A549 (cell line): Measurements from ENCODE around the gene CDC27. TPM values are rescaled to one million over a fixed set of nuclear protein-coding genes. Genes with fewer than 3 reads are reported as not detected.
"Not testable (repeated sequence)": the region's sequence is repeated elsewhere in the genome, so short reads cannot be mapped to it uniquely, and the experiment has no call there.

Source experiments
- ATAC-seq, 2 experiments: fragments of 200-7000 bp in 1 of 2; fragments of >200 bp in 1 of 2; cut with Nextera tagmentation in 1 of 2; cut with Tn5 transposase in 1 of 2; 3 replicates each; pipeline versions ENCODE4 v1.8.0 to v1.9.1; 2018 to 2020; ENCODE audit warnings: mild to moderate bottlenecking in 1 of 2, moderate library complexity in 1 of 2
- CTCF ChIA-PET: fragments of 300-600 bp; sonication (Branson Sonifier 250); formaldehyde crosslinking; extraction: SDS; loops from one replicate; lab custom pipeline; 2021; ENCODE audit warnings: antibody characterized with exemption, inconsistent platforms; lab: Yijun Ruan, JAX
- POLR2A ChIA-PET: fragments of 350-600 bp; formaldehyde crosslinking; extraction: SDS; loops from one replicate; lab custom pipeline; 2021; ENCODE audit warnings: antibody characterized with exemption, inconsistent platforms; lab: Yijun Ruan, JAX
- DNase-seq, 2 experiments: peaks; one replicate each; pipeline versions ENCODE4 v3.0.0 to v3.0.0-alpha.2; 2011 to 2016; ENCODE audit warnings: low read depth in 1 of 2, low spot score in 1 of 2
- FAIRE-seq: peaks from 2 replicates; lab custom pipeline; 2011; peaks lifted over from hg19 to GRCh38; lab: Jason Lieb, UNC
- H3K27ac ChIP-seq, 2 experiments: fragments of >200 bp; sonication (Bioruptor Twin); formaldehyde crosslinking; 3 replicates each; pipeline ENCODE4 v1.5.1; 2016 to 2017
- H3K4me1 ChIP-seq: fragments of >200 bp; sonication (Bioruptor Twin); formaldehyde crosslinking; 3 replicates; pipeline ENCODE4 v1.6.1; 2016
- H3K4me2 ChIP-seq: fragments of >200 bp; sonication (Bioruptor Twin); formaldehyde crosslinking; 3 replicates; pipeline ENCODE4 v1.6.1; 2016
- H3K4me3 ChIP-seq: fragments of >200 bp; sonication (Bioruptor Twin); formaldehyde crosslinking; 3 replicates; pipeline ENCODE4 v1.5.1; 2016
- H3K9me3 ChIP-seq: fragments of >200 bp; sonication (Bioruptor Twin); formaldehyde crosslinking; 3 replicates; pipeline ENCODE4 v1.6.1; 2016
- BHLHE40 ChIP-seq: IDR thresholded peaks from 2 replicates; pipeline ENCODE4 v1.6.1; 2012; ENCODE audit warnings: low read depth, low read length, inconsistent platforms
- CBX2 ChIP-seq: fragments of 200-600 bp; sonication (generic); IDR thresholded peaks from 2 replicates; pipeline ENCODE4 v1.6.1; 2016; ENCODE audit warnings: low read depth, mild to moderate bottlenecking, borderline replicate concordance
- CEBPB ChIP-seq, 2 experiments: fragments of >200 bp in 1 of 2; sonication (Bioruptor Twin) in 1 of 2; formaldehyde crosslinking in 1 of 2; IDR thresholded peaks; 2 replicates each; pipeline ENCODE4 v1.6.1; 2012 to 2016
- CHD2 ChIP-seq: fragments of 150-350 bp; IDR thresholded peaks from 2 replicates; pipeline ENCODE4 v1.6.1; 2014; ENCODE audit warnings: low read length; ENCODE audit not compliant: partially characterized antibody
- E2F6 ChIP-seq: IDR thresholded peaks from 2 replicates; pipeline ENCODE4 v1.6.1; 2012; ENCODE audit warnings: low read depth, borderline replicate concordance
- EP300 ChIP-seq, 2 experiments: fragments of >200 bp; sonication (Bioruptor Twin); formaldehyde crosslinking; IDR thresholded peaks; 2 replicates in 1 of 2; 3 replicates in 1 of 2; pipeline ENCODE4 v1.6.1; 2016 to 2017
- FOSB ChIP-seq: fragments of 250-450 bp; sonication (Bioruptor Pico); IDR thresholded peaks from 2 replicates; pipeline ENCODE4 v1.5.0; 2020; ENCODE audit warnings: mild to moderate bottlenecking, moderate library complexity
- GATA3 ChIP-seq: IDR thresholded peaks from 2 replicates; pipeline ENCODE4 v1.6.1; 2012; ENCODE audit warnings: borderline replicate concordance
- HDAC2 ChIP-seq: fragments of 200-600 bp; sonication (generic); IDR thresholded peaks from 2 replicates; pipeline ENCODE4 v1.6.1; 2016
- HOXA7 ChIP-seq: fragments of 250-450 bp; sonication (Bioruptor Pico); IDR thresholded peaks from 2 replicates; pipeline ENCODE4 v1.5.0; 2020; ENCODE audit warnings: mild to moderate bottlenecking, moderate library complexity
- HOXB13 ChIP-seq: fragments of 250-450 bp; sonication (Bioruptor Pico); IDR thresholded peaks from 2 replicates; pipeline ENCODE4 v1.5.0; 2020; ENCODE audit warnings: low read depth, mild to moderate bottlenecking, moderate library complexity
- HOXB5 ChIP-seq: fragments of 250-450 bp; sonication (Bioruptor Pico); IDR thresholded peaks from 2 replicates; pipeline ENCODE4 v1.5.0; 2020; ENCODE audit warnings: mild to moderate bottlenecking, moderate library complexity
- JUN ChIP-seq, 2 experiments: fragments of >200 bp; sonication (Bioruptor Twin); formaldehyde crosslinking; IDR thresholded peaks; 2 replicates in 1 of 2; 3 replicates in 1 of 2; pipeline ENCODE4 v1.6.1; 2016 to 2017
- KDM5A ChIP-seq: fragments of 200-600 bp; sonication (generic); IDR thresholded peaks from 2 replicates; pipeline ENCODE4 v1.6.1; 2016; ENCODE audit warnings: antibody characterized with exemption, mild to moderate bottlenecking
- MAZ ChIP-seq: fragments of 150-350 bp; IDR thresholded peaks from 2 replicates; pipeline ENCODE4 v1.6.1; 2014; ENCODE audit warnings: antibody characterized with exemption, low read depth, low read length, borderline replicate concordance
- MYC ChIP-seq: IDR thresholded peaks from 2 replicates; pipeline ENCODE4 v1.6.1; 2012; ENCODE audit warnings: mild to moderate bottlenecking, inconsistent platforms, low read length, improper control_type of control experiment, borderline replicate concordance
- NFE2L2 ChIP-seq: fragments of 150-350 bp; conservative IDR thresholded peaks from 2 replicates; pipeline ENCODE4 v1.6.1; 2014; ENCODE audit warnings: low read length
- POLR2AphosphoS2 ChIP-seq: conservative IDR thresholded peaks from 2 replicates; pipeline ENCODE4 v1.6.1; 2012; ENCODE audit warnings: low read length, improper control_type of control experiment, inconsistent platforms
- RARB ChIP-seq: fragments of 250-450 bp; sonication (Bioruptor Pico); IDR thresholded peaks from 2 replicates; pipeline ENCODE4 v1.8.0; 2021; ENCODE audit warnings: mild to moderate bottlenecking, moderate library complexity
- RCOR1 ChIP-seq: fragments of 150-350 bp; IDR thresholded peaks from 2 replicates; pipeline ENCODE4 v1.6.1; 2014; ENCODE audit warnings: antibody characterized with exemption, low read length, low read depth
- RFX5 ChIP-seq: fragments of 450-650 bp; IDR thresholded peaks from 2 replicates; pipeline ENCODE4 v1.7.1; 2014; ENCODE audit warnings: antibody characterized with exemption, mild to moderate bottlenecking, moderate library complexity
- ZNF302 ChIP-seq: fragments of 250-450 bp; sonication (Bioruptor Pico); IDR thresholded peaks from 2 replicates; pipeline ENCODE4 v1.9.0; 2021; ENCODE audit warnings: inconsistent platforms, mild to moderate bottlenecking, moderate library complexity
- ZSCAN20 ChIP-seq: fragments of 250-450 bp; sonication (Bioruptor Pico); IDR thresholded peaks from 2 replicates; pipeline ENCODE4 v1.8.0; 2022; ENCODE audit warnings: mild to moderate bottlenecking, moderate library complexity
- WGBS: methylation state at CpG from one replicate; pipeline ENCODE4 v1.1.6; 2017; ENCODE audit errors: missing lambda C conversion rate; 5-methylcytosine and 5-hydroxymethylcytosine counted together
- polyA plus RNA-seq, 4 experiments: library from polyadenylated mRNA; depleted of rRNA in 3 of 4; stranded (reverse); fragments of >200 nt; fragmentation: RNase III in 1 of 4; extraction: RNeasy Plus Mini Kit Qiagen cat#74134 plus additional on column Dnase treatment in 1 of 4; gene quantifications; 2 replicates in 3 of 4; 3 replicates in 1 of 4; pipeline ENCODE4 v1.2.3, GENCODE V29; 2011 to 2017
- TF ChIP-seq, protein P1 (sequence below): fragments of 250-450 bp; sonication (Bioruptor Pico); IDR thresholded peaks from 2 replicates; pipeline ENCODE4 v1.5.0; 2020; ENCODE audit warnings: low read depth, mild to moderate bottlenecking, moderate library complexity
- TF ChIP-seq, protein P2 (sequence below): fragments of >200 bp; sonication (Bioruptor Twin); formaldehyde crosslinking; IDR thresholded peaks from 3 replicates; pipeline ENCODE4 v1.5.1; 2016

The CDC27 gene
- polyA plus RNA-seq, 2 of the 4 experiments (the other 2 are of a cell fraction): 88.0 to 150 TPM

- H3K27ac ChIP-seq: no peak overlapping the region
- H3K4me3 ChIP-seq: no peak overlapping the region
- CTCF ChIA-PET: interaction anchor here (1.3 kb wide), 1 partner anchor 58 kb away, joined by 3 read pairs; no protein-coding TSS in a partner anchor
- H3K9me3 ChIP-seq: no peaks in the 10 kb centered on the region
- H3K4me2 ChIP-seq: no peak overlapping the region
- WGBS: 85% methylated on average over 3 of the region's 3 CpGs
- no peak for FAIRE-seq
- TF ChIP-seq BHLHE40 (no peak), CEBPB (IDR thresholded peaks at IDR 0.05) (no peak), HOXA7 (CRISPR knock-in tag) (no peak), ZSCAN20 (no peak), JUN (IDR thresholded peaks at IDR 0.05) (no peak), HOXB5 (no peak), ZNF302 (CRISPR knock-in tag) (no peak), E2F6 (no peak), HOXB13 (CRISPR knock-in tag) (no peak), MYC (no peak), CBX2 (no peak), NFE2L2 (no peak), MAZ (no peak), HDAC2 (no peak), EP300 (IDR thresholded peaks at IDR 0.05) (no peak), RARB (CRISPR knock-in tag) (no peak), RCOR1 (no peak), CHD2 (no peak), GATA3 (no peak)
- H3K4me1 ChIP-seq: no peaks in the 10 kb centered on the region
- peak in 1 of 2 experiments; percentile 23 for DNase-seq
- ATAC-seq: no peak
- POLR2A ChIA-PET: no interaction called here
Measured at GRCh38 chr17:47131761-47132160, 57.3 kb downstream of the CDC27 start.

GRCh38 chr17:47126835-47127234 is 62.3 kb downstream of the CDC27 start:
- ATAC-seq, DNase-seq, H3K4me1 ChIP-seq, H3K9me3 ChIP-seq, H3K27ac ChIP-seq, H3K4me2 ChIP-seq, FAIRE-seq, H3K4me3 ChIP-seq, POLR2A ChIA-PET: not testable (repeated sequence)
- 91% methylated on average over 3 of the region's 3 CpGs for WGBS
- CTCF ChIA-PET: interaction anchor here (0.8 to 1.2 kb wide), 2 partner anchors 10 to 22 kb away, joined by 3 read pairs; no protein-coding TSS in a partner anchor

GRCh38 chr17:47123262-47123661 is 65.8 kb downstream of the CDC27 start:
- H3K4me1 ChIP-seq: peaks cover 13% of the 10 kb centered on the region
- CTCF ChIA-PET: interaction anchor here (1.3 kb wide), 1 partner anchor 10 kb away, joined by 4 read pairs; no protein-coding TSS in a partner anchor
- not testable (repeated sequence) for ATAC-seq

GRCh38 chr17:47120521-47121095 is 68.5 kb downstream of the CDC27 start:
- ChIA-PET CTCF (interaction anchor here (0.6 kb wide), 1 partner anchor 21 kb away, joined by 3 read pairs; no protein-coding TSS in a partner anchor), POLR2A (no interaction called here)
- no peak overlapping the region for H3K4me2 ChIP-seq
- no peak overlapping the region for H3K27ac ChIP-seq
- WGBS: 95% methylated on average over 5 of the region's 5 CpGs
- TF ChIP-seq HOXB13 (CRISPR knock-in tag): no peak
- TF ChIP-seq CEBPB (IDR thresholded peaks at IDR 0.05): no peak
- TF ChIP-seq, protein P1, sequence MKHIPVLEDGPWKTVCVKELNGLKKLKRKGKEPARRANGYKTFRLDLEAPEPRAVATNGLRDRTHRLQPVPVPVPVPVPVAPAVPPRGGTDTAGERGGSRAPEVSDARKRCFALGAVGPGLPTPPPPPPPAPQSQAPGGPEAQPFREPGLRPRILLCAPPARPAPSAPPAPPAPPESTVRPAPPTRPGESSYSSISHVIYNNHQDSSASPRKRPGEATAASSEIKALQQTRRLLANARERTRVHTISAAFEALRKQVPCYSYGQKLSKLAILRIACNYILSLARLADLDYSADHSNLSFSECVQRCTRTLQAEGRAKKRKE (CRISPR knock-in tag): no peak
- no peak for TF ChIP-seq FOSB (CRISPR knock-in tag)
- no peak for TF ChIP-seq RFX5
- no peak for TF ChIP-seq POLR2AphosphoS2
- TF ChIP-seq, protein P2, sequence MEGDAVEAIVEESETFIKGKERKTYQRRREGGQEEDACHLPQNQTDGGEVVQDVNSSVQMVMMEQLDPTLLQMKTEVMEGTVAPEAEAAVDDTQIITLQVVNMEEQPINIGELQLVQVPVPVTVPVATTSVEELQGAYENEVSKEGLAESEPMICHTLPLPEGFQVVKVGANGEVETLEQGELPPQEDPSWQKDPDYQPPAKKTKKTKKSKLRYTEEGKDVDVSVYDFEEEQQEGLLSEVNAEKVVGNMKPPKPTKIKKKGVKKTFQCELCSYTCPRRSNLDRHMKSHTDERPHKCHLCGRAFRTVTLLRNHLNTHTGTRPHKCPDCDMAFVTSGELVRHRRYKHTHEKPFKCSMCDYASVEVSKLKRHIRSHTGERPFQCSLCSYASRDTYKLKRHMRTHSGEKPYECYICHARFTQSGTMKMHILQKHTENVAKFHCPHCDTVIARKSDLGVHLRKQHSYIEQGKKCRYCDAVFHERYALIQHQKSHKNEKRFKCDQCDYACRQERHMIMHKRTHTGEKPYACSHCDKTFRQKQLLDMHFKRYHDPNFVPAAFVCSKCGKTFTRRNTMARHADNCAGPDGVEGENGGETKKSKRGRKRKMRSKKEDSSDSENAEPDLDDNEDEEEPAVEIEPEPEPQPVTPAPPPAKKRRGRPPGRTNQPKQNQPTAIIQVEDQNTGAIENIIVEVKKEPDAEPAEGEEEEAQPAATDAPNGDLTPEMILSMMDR: no peak
- TF ChIP-seq HDAC2: no peak
- TF ChIP-seq RCOR1: no peak
- TF ChIP-seq KDM5A: no peak
- no peaks in the 10 kb centered on the region for H3K9me3 ChIP-seq
- no peak for FAIRE-seq
- no peak for ATAC-seq
- H3K4me3 ChIP-seq: no peak overlapping the region
- DNase-seq: no peak
- H3K4me1 ChIP-seq: peaks cover 13% of the 10 kb centered on the region

More at GRCh38 chr17:47123262-47123661, 65.8 kb downstream of the CDC27 start:
- 99% methylated on average over 2 of the region's 2 CpGs for WGBS
- H3K27ac ChIP-seq, DNase-seq, H3K9me3 ChIP-seq, POLR2A ChIA-PET, FAIRE-seq, H3K4me3 ChIP-seq, H3K4me2 ChIP-seq: not testable (repeated sequence)
